Activated T-cell treated with anti-CD3 and anti-CD28 coated beads, Interleukin-2, amount 50 U/mL, for 48 hours (primary cell): ENCODE measurements around the gene IPCEF1.

Experiments
- DNase-seq, 2 experiments: peaks; one replicate each; pipeline ENCODE4 v3.0.0-alpha.2; 2020

Gene IPCEF1

GRCh38 chr6:154156135-154156896 lies 200.3 kb downstream of the IPCEF1 start:
- DNase-seq: peak; percentile 76 to 78

GRCh38 chr6:154154389-154154967 lies 202.1 kb downstream of the IPCEF1 start:
- peak; percentile 63 to 65 for DNase-seq

GRCh38 chr6:154143753-154144152 lies 212.8 kb downstream of the IPCEF1 start:
- no peak for DNase-seq

- no peak for DNase-seq
Measured at GRCh38 chr6:154140743-154141142, 215.9 kb downstream of the IPCEF1 start.

- DNase-seq: no peak
Measured at GRCh38 chr6:154139892-154140291, 216.7 kb downstream of the IPCEF1 start.

GRCh38 chr6:154138793-154139192 lies 217.8 kb downstream of the IPCEF1 start:
- DNase-seq: no peak

GRCh38 chr6:154134471-154135147 lies 222.0 kb downstream of the IPCEF1 start:
- no peak for DNase-seq

GRCh38 chr6:154127657-154128056 lies 228.9 kb downstream of the IPCEF1 start:
- DNase-seq: no peak

GRCh38 chr6:154125421-154125820 lies 231.2 kb downstream of the IPCEF1 start:
- DNase-seq: no peak

GRCh38 chr6:154123155-154123956 lies 233.2 kb downstream of the IPCEF1 start:
- DNase-seq: no peak

- DNase-seq: no peak
Measured at GRCh38 chr6:154122195-154122925, 234.2 kb downstream of the IPCEF1 start.

GRCh38 chr6:154117485-154117884 lies 239.1 kb downstream of the IPCEF1 start:
- no peak for DNase-seq

GRCh38 chr6:154113392-154113791 lies 243.2 kb downstream of the IPCEF1 start:
- no peak for DNase-seq

- DNase-seq: no peak
Measured at GRCh38 chr6:154112181-154112809, 244.3 kb downstream of the IPCEF1 start.

GRCh38 chr6:154111025-154111424 lies 245.6 kb downstream of the IPCEF1 start:
- no peak for DNase-seq

GRCh38 chr6:154106251-154106650 lies 250.4 kb downstream of the IPCEF1 start:
- no peak for DNase-seq
